GM19452 (cell line): ENCODE data around the gene FMNL2.

Experiments used
- ATAC-seq: cut with Tn5 transposase; IDR thresholded peaks from one replicate; pipeline ENCODE4 v1.9.1; 2021; ENCODE audit not compliant: unreplicated experiment

The FMNL2 gene

DNA sequence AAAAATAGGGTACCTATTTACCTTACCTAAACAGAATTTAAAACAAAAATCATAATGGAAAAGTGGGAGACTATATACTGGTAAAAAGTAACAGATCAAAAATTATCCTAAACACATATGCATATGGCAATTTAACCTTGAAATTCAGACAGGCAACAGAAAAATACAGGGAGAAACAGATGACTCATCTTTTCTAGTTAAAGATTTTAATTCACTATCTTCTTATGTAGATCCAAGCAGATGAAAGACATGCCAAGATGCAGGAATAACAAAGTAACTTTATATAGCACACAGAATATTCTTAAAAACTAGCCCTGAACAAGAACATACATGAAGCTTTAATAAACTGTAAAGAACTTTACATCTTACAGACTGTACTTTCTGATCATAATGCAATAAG is 351.3 kb downstream of the FMNL2 start:
- no peak for ATAC-seq

DNA sequence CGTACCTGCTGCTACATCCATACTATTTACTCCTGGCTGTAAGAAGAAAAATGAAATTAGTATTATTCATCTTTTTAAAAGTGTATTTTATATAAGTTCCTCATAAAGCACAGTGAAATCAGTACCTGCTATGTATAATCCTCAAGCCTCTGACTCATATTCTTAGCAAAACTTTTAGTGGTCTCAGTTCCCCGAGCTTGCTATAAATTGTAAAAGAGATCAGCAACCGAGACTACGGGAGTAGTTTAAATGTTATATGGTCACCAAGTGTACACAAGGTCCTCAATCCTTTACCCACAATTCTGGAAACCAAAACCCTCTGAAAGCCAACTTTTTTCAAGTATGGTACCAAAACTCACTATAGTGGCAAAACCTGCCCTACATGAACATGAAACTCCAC is 358.1 kb downstream of the FMNL2 start:
- peak; percentile 89 for ATAC-seq

DNA sequence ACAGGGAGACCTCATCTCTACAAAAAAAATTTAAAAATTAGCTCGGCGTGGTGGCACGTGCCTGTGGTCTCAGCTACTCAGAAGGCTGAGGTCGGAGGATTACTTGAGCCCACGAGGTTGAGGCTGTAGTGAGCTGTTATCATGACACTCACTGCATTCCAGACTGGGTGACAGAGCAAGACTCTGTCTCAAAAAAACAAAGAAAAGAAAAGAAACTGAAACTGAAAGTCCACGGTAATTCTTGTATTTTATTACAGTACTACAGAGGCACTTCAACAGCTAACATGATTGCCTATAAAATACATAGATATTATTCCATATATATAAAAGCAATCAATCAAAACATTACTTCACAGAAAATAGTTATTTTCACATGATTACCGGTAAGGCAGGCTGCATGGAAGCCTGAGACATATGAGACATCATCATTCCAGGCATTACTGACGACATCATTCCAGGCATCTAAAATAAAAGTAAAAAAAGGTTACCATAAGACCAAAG is 359.2 kb downstream of the FMNL2 start:
- no peak for ATAC-seq

DNA sequence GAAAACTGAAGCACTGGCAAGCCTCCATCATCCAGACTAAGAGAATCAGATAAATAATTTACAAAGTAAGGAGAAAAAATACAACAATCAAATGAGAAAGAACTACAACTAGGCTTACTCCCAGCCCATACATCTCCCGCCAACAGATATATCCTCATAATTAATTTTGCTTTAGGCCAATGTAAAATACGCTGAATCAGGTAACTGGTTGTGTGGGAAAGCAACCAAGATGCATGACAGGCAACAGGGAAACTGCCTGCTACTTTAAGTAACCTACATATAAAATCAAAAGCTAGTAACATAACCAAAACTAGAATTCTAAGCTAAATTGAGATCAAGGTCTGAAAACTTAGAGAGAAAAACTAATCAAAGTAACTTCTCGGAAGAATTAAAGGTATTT is 360.8 kb downstream of the FMNL2 start:
- ATAC-seq: no peak

DNA sequence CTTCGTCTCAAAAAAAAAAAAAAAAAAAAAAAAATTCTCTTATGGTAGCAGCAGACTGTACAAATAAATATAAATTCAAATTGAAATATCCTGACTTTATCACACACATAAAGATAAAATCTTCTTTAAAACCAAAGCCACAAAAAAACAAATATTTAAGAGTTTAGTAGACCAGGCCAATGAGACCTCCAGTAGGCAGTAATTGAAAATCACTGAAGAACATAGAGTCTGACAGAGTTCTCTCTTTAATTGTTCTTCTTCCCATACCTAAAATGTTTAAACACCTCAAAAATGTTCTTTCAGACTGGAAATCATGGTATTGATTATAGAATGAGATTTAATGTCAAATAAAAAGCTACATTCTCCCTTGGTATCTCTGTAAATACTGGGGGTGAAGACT is 361.5 kb downstream of the FMNL2 start:
- ATAC-seq: no peak
